SW 1271 (cell line): Measurements from ENCODE around the gene GRID2.
"Not testable (repeated sequence)": the region's sequence is repeated elsewhere in the genome, so short reads cannot be mapped to it uniquely, and the experiment has no call there.

Source experiments
- DNase-seq, 2 experiments: peaks; one replicate each; lab custom pipeline; 2025; lab: John Stamatoyannopoulos, UW

Gene GRID2

DNA sequence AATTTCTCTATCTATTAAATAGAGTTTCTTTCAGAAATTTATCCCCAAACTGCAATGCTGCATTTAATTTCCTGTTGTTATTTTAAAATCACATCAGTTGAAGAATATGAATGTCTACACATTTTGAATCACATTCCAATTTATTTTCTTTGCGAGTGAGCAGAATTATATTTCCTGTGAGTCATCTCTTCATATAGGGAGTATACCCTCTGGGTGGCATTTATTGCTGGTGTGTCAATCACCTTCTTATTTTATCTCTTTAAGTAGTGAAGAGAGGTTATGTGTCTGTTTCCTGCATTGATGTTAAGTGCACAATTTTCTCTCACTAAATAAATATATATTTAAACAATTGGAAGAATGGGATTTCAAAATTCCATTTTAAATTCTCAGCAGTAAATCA, 1013.8 kb downstream of the GRID2 start:
- no peak for DNase-seq

DNA sequence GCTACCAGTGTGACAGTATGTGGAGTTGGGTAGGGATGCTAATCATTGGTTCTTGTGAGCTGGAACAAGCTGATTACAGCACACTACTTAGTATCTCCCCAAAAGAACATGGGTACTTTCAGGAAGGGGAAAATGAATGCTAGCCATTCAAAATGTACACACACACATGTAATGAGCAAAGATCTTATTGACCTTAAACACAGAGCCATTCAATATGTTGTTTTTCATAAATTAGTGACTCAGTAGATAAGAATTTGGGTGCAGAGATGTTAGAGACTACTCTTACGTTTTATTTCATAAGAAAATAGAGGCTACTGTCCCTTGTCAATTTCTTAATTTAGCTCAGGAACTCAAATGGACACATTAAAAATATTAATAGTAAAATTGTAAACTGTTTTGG, 1015.3 kb downstream of the GRID2 start:
- DNase-seq, result no peak

DNA sequence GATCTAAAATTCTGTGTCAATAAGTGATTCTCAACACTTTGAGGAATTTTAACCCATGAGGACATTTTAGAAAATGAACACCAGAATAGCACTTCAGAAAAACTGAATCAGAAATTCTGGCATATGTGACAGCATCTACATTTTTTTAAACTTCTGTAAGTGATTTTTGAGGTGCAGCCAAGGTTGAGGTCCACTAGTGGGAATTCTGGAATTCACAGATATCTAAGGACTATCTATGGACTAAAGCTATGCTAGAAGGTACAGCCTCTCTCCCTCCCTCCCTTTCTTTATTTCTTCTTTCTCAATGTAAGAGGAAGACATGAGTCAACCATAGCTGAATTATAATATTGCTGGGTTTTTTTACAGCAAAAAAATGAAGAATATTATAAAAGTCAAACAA, 1016.6 kb downstream of the GRID2 start:
- no peak for DNase-seq

DNA sequence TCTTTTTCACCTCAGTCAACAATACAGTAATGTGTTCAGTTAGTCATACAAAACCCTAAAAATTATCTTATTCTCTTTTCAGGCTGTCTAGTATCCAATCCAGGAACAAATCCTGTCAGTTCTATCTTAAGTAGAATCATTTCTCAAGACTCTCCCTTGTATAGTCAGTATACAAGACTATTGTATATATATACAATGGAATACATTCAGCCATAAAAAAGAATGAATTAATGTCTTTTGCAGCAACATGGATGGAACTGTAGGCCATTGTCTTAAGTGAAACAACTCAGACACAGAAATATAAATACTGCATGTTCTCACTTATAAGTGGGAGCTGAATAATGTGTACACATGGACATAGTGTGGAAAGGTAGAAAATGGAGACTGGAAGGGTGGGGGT, 1023.6 kb downstream of the GRID2 start:
- DNase-seq, result no peak

DNA sequence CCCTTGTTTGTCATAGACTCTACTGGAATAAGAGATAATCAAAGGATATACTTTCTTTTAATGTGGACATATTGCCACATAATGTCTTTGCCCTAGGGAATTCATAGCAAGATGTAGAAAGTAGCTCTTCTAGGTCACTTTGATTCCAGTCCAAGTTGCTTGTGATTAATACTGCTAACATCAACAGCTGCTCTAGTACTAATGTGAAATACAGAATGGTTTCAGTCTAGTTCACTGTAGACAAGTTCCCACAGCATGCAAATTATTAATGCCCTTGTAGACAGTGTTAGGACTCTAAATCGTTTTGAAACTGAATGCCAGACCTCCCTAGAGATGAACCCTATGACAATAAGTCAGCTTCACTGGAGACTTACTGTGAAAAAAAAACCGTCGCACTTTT, 1030.2 kb downstream of the GRID2 start:
- DNase-seq, result no peak

DNA sequence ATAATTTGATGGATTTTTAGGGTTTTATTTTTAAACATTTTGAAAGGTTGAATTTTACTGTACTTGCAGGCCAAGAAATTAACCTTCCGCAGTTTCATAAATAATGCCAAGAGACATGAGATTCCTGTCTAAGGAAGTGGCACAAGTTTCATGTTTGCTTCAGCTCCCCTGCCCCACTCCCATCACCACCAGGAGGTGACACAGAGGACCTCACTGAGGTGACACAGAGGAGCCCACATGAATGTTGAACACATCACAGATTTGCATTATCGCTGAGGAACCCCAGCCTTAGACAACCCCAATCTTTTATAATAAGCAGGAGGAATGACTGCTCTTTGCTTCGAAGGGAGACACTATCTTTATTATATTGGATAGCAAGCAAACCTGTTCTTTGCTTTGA, 1033.4 kb downstream of the GRID2 start:
- DNase-seq, result no peak

DNA sequence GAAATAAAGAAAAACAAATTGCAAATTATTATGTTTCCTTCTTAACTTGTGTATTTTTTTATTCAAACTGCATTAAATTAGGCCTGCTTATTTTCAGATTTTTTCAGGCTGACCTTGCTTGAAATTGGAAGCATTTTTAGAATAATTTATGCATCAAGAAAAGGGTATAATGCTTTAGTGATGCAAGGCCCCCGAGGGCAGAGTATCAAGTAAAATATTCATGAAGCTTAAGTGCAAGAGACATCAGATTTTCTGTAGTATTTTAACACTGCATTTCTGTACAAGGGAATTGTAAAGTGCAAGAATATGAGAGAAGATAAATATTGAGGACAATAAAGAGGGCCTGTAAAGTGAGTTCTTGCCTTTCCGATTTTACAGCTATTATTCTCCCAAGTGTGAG, 1039.0 kb downstream of the GRID2 start:
- no peak for DNase-seq

DNA sequence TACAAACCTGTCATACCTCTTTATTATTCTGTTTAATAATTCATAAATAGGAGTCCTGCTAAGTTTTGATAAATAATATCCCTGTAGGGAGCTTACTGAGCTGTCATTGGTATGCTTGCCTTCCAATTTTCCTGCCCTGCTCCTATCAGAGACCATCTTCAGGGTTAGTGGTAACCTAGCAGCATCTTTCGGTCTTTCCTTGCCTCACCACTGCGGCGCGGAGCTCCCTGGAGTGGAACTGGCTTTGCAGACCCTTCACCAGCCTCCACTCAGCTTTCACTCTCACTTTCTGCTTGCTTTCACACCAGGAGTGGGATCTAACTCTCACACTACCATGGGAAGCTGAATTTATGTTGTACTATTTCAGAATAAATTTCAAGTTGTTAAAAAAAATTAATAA, 1043.1 kb downstream of the GRID2 start:
- DNase-seq, result no peak

DNA sequence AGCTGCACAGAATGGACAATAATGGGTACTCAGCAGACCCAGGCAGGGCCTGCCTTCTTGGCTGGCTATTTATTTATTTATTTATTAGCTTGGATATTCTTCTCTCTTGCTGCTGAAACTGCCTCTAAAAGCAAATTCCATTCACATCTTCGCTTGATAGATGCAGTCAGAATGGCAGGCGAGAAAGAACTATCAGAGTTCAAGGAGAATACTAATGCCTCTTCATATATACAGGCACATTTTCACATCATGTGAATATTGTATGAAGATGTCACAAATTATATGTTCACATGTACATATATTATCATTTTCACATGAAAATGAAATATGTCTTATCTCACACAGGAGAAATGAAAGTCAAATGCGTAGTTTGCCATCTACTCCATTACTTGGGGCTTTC, 1045.1 kb downstream of the GRID2 start:
- DNase-seq, result no peak

DNA sequence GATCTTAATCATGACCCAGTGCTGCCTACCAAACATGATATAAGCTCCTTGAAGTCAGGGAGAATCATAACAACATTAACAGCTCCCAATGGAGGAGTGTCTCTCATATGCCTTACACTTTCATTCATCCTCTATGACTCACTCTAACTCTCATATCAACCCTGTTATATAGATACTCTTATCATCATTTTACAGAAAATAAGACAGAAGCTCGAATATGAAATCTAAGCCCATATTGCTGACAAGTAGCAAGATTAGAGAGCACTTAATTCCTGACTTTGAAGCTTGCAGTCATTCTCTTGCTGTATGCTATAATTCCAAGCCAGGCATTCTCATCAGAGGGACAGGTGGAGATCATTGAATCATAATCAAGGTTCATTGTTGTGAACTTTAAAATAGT, 1048.1 kb downstream of the GRID2 start:
- no peak for DNase-seq

DNA sequence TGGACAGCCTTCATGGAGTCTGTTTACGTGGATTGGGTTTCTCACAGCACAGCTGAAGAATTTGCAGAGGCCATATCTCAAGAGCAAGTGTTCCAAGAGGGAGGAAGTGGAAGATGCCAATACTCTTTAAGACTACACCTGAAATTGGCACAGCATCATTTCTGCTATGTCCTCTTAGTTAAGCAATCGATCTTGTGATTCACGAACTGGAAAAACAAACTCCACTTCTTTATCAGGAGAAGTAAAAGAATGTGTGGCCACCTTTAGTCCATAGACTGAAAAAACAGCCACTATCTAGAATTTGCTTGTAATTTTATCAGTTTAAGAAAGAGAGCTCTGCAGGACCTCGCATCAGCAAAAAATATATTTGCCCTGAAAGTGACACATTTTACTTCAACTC, 1051.6 kb downstream of the GRID2 start:
- DNase-seq, result no peak

DNA sequence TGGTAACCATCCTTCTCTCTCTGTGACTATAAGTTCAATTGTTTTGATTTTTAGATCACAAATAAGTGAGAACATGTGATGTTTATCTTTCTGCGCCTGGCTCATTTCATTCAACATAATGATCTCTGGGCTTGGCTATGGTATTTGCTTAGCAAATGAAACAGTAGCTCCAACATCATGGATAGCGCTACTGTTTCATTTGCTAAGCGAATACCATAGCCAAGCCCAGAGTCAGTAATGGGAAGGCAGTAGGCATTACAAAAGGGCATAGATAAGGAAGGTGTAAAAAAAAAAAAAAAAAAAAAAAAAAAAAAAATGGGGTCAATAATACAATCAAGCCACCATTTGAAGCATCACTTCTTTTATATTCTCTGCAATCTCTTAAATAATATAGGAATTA, 1055.8 kb downstream of the GRID2 start:
- no peak for DNase-seq

DNA sequence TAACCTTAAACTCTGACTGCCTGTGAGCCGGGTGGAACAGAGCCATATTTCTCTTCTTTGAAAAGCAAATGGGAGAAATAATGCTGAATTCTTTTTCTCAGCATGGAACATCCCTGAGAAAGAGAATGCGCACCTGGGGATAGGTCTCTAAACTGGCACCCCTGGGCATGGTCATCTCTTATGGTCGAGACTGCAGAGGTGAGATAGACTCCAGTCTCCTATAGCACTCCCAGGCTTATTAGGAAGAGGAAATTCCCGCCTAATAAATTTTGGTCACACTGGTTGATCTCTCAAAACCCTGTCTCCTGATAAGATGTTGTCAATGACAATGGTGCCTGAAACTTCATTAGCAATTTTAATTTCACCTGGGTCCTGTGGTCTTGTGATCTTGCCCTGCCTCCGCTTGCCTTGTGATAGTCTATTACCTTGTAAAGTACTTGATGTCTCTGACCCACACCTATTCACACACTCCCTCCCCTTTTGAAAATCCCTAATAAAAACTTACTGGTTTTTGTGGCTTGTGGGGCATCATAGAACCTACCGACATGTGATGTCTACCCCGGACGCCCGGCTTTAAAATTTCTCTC, 1062.5 kb downstream of the GRID2 start:
- DNase-seq, result not testable (repeated sequence)

DNA sequence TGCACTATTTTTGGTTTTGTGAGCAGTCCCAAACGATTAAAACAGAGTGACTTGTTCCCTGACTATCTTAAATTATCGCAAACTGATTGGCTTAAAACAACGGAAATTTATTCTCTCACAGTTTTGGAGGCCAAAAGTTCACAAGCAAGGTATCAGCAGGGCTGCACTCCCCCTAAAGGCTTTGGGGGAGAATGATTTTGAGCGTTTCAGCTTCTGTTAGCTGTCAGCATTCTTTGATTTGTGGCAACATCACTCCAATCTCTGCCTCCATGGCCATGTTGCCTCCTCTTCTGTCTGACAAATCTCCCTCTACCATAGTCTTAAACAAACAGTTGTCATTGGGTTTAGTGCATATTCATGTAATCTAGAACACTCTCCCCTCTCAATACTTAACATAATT, 1065.2 kb downstream of the GRID2 start:
- DNase-seq, result no peak

DNA sequence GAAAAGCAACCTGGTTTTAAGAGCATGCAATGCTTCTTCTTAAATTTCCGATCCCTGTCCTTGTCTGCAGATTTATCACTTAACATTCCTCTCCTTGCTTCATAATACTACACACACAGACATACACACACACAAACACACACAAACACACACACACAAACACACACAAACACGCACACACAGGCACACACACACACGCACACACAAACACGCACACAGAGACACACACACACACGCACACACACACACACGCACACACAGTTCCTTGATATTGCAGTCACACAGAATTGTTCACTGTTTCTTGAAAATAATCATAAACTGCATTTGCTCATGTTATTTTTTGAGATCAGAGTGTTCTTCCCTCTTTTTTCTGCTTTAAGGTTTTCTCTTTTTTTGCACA, 1066.5 kb downstream of the GRID2 start:
- DNase-seq, result no peak

DNA sequence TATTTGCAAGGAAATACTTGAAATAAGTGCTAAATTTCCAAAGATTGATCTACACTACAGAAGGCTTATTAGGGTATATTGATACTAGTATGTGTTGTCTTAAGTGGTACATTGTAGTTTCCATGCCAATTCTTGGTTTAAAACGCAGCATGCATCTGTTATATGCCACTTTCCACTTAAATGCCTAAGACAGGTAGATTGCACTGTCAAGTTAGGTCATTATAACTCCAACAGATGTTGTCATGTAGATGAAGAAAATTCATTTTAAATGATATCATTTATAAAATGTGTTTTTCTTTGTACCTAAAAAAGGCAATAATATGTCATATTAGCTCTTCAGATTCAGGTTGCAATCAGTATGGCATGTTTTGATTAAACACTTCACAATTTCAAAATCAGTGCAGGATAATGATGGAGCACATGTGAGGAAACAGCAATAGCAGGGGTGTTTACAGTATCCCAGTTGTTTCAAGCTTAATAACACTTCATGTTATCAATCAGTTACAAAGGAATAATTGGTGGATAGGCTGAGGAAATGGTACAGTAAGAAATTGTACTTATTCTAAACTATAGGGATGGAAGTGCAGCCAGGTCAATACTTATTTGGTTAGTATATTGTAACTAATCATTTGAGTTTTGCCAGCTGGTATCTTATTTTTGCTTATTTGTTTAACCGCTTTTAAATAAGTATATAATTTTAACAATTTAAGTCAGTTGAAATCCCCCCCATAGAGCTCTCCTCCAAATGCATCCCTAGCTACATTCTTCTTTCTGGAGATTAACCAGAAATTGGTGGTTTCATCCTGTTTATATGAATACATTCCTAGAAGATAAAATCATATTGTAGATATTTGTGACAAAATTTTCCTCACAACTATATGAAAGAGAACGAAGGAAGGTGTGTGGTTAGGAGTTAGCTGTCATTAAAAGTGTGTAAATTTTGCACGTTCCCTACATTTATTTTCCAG, 1070.4 kb downstream of the GRID2 start:
- no peak for DNase-seq

DNA sequence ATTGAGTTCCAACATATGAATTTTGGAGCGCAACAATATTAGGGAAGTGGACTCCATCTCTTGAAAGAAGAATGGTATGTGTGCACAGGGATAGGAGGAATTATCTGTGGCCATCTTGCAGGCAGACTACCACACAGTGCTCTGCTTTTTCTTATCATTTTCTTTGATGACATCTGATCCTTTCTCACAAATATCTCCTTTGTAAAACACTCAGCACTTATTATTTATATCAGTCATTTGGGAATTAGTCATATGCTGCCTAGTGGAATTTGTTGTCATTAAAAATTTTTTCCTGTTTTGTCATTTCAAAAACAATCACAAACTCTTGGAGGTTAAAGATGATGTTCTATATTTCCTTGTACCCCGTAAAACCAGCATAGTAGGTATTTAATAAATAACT, 1080.5 kb downstream of the GRID2 start:
- DNase-seq, result no peak

DNA sequence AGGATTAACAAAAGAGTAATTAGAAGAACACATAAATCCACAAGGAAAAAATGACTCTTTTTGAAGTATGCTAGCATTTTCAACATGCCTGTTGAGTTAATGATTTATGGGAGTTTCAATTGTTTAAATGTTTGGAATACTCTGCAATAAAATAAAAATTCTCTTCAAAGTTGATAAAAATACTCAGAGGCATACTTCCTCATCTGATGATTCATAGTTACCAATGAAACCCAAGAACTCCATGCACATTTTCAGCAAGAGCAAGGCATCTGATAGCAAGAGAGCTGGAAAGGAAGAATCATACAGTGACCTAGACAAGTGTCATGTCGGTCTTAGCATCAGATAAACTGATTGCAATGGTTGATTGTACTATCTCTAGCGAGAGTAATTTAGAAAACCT, 1081.1 kb downstream of the GRID2 start:
- no peak for DNase-seq

DNA sequence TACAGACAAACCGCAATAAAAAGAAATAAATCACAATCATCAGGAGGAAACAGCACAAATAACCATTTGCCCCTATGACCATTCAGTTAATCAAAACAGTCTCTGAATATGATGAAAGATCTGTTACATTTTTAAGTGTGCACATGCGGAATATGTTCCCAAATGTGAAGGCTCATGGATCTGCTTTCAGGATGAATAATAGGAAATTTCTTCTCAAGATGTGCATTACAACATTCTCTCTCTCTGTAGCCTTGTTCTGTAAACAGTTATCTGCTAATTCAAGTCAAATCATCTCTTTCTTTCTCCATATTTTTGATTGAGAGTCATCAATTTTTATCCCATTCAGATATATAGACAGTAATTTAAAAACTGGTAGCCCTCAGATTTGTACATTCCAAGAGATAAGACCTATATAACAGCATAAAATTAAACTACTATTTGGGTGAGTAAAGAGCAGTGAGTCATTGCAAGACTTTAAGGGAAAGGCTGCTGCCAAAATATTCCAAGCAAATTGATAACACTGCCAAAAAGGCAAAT, 1090.8 kb downstream of the GRID2 start:
- DNase-seq, result no peak

DNA sequence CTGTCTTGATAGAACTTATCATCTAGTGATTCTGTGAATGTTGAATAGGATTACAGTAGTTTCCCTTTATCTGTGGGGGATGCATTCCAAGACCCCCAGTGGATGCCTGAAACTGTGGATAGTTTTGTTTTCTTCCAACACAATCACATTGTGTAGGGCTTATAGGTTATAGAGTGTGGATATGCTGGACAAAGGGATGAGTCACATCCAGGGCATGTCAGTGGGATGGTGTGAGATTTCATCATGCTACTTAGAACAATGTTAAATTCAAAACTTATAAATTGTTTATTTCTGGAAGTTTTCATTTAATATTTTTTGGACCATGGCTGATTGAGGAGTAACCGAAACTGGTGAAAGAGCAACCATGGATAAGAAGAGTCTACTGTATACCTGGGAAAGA, 1092.5 kb downstream of the GRID2 start:
- DNase-seq, result no peak

DNA sequence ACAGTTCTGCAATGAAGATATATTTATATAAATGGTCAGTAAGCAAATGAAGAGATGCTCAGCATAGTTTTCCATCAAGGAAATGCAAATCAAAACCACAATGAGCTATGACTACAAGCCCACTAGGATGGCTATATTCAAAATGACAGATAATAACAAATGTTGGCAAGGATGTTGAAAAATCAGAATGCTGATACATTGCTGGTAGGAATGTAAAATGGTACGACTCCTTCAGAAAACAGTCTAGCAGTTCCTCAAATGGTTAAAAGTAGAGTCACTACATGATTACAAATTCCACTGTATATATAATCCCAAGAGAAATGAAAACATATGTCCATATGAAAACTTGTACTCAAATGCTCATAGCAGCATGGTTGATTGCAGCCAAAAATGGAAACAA, 1099.8 kb downstream of the GRID2 start:
- no peak for DNase-seq

DNA sequence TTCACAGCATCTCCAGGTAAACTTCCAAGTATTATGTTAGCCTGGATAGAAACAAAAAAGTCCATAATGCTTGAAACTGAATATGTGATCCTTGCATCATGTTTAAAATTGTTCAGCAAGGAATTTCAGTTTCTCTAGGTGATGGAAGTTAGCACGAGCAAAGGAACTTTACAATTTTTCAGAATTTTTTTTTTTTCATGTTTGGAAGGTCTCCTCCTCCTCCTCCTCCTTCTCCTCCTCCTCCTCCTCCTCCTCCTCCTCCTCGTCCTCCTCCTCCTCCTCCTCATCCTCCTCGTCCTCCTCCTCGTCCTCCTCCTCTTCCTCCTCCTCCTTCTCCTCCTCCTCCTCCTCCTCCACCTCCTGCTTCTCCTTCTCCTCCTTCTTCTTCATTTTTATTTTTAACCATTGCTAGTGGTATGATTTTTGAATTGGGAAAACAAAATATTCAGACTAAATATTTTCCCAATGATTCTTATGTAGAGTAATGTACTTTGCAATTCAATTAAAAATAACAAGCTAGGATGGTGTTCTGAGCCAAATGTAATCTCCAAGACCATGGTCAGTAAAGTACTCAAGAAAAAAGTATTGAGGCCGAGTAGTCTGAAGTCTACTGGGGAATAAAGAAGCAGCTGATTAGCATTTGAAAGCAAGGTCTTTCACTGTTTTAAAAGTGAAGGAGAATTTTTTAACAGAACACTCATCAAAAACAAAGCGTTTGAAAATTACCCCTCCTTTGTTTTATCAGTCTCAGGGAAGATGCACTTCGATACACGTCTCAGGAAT, 1103.9 kb downstream of the GRID2 start:
- no peak for DNase-seq

DNA sequence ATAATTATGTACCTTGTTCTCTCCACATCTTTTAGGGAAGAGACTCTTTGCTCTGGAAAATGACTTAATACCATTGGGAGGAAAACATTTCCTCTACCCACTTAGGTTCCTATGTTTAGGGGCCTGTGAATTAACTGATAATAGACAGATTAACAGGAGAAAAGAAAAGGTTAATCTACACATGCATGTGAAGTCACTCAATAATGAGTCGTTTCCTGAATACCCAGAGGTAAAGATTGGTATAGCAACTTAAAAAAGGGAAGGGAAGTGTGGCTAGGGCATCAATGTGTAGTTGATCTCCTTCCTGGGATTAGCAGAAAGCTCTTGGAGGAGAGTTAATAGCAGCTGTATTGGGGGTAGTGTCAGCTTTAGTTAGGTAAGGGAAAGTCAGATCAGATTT, 1105.3 kb downstream of the GRID2 start:
- DNase-seq, result no peak
